HG03045 (cell line): ENCODE results near the gene WDR7.

ENCODE experiments used
- ATAC-seq: cut with Tn5 transposase; IDR thresholded peaks from one replicate; pipeline ENCODE4 v1.9.1; 2021; ENCODE audit warnings: mild to moderate bottlenecking, moderate library complexity; ENCODE audit not compliant: unreplicated experiment

The WDR7 gene

DNA sequence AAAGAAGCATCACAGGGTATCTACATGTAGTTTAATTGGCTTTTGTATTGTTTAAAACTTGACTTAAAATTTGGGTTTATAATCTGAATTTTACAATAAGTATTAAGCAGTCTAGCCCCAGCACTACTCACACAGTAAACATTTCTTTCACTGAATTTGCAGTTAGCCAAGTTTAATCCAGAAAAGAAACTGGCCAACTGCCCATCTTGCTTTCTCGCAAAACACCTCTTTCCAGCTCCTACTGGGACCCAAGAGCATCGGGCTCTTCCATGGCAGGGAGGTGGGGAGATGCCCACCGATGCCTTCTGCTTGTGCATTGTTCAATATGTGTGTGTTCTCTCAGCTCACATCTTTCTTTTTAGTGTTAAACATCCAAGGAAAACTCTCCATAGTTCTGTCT, 283.0 kb downstream of the WDR7 start:
- no peak for ATAC-seq

DNA sequence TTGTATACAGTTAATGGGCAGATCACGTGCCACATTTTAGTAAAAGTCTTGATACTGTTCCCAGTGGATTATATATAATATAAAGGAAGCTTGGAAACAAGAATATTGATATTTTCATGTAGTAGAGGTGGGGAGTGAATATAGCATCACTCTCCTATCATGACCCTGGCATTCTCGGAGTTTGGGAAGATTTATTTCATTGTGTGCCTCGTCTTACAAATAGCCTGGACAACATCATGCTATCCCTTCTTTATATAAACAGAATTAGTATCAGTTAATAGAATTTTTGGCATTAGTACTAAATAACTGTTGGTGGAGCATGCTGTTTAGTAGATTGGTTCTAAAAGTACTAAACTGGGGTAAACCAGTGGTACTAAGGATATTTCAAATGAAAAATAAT, 283.7 kb downstream of the WDR7 start:
- ATAC-seq = no peak

DNA sequence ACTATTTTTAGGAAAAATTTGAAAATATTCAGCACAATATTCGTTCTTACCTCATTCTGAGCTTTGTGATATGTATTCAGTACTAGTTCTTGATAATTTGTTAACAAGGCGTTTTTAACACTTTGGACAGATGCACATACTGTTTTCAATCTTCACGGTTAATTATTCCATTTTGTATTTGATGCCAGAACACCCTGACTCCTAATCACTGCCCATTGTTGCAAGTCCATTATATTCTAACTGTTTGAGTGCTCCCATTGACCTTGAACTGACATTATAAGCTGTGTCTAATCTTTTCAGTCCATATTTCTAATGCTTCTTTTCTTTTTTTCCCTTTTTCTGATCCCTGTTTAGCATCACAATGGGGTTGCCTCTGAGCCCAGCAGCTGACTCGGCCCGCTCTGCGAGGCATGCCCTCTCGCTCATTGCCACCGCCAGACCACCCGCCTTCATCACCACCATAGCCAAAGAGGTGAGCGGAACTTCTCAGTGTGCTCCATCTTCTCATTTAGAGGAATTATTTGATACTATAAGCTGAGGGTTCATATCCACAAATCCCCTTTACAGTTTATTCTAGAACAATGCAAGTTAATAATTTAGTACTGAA, 284.4 kb downstream of the WDR7 start:
- no peak for ATAC-seq

DNA sequence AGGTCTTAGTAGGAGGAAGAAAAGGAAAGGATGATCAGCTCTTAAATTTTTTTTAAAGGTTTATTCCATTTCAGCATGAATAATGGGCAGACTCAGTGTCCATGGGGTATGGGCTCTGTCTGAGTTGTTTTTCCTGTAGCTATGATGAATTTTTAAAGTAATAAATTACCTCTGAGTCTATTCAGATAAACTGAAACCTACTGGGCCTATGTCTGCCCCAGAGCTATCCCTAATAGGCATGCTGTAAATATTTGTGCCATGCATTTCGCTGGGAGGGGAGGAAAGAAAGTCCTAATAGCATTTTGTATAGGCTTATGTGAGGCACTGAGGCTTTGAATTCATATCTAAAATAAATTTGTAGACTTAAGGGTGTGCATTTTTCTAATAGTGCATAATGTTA, 285.3 kb downstream of the WDR7 start:
- ATAC-seq = no peak

DNA sequence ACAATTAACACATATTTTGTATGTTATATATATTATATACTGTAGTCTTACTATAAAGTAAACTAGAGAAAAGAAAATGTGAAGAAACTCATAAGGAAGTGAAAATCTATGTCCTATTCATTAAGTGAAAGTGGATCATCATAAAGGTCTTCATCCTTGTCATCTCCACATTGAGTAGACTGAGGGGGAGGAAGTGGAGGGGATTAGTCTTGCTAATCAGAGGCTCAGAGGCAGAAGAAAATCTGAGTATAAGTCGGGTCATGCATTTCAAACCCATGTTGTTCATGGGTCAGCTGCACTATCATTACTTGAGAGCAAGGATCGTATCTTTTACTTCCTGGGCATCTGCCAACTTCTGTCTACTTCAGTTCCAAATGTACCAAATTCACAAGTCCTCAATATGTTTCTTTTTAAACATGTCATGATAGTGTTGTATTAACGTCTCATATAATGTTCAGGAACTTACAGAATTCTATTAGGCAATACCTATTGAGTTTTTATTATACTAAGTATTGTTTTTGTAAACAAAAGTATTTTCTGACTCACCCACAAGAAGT, 286.8 kb downstream of the WDR7 start:
- ATAC-seq = no peak

DNA sequence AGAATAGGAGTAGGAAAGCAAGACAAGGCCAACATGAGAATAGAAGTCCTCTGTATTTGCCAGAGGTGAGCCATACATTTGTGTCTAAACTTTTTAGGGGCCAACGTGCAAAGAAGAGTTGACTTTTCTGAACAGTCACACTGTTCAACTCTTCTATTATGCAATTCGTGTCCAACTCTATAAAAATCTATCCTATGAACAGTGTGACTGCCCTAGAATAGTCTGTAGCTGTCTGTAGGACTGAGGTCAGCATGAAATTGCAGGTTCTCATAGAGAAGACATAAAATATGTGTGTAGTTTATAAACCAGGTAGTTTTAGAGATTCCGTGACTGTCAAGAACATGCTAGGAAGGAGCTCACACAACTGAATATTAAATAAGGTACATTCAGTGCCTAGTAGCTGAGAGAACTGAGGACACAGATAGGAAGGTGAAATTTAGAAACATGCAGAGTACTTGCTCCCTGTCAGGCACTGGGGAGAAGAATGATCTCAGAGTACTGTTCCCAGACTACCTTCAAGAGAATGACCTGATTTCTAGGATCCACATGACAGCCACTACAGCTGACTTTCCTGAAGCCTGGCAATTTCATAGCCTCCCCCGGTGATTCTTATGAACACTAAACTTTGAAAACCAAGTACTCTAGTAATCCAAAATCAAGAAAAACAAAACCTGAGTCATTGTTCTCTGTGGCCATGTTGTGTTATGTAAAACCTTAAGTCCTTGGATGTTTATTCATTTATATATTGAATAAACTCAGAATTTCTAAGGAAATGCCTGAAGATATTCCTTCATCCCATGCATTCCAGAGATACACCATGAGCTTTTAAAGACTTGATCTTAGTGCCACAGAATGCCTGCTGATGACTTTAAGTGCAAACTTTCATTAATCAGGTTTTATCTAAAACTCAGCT, 294.3 kb downstream of the WDR7 start:
- no peak for ATAC-seq

DNA sequence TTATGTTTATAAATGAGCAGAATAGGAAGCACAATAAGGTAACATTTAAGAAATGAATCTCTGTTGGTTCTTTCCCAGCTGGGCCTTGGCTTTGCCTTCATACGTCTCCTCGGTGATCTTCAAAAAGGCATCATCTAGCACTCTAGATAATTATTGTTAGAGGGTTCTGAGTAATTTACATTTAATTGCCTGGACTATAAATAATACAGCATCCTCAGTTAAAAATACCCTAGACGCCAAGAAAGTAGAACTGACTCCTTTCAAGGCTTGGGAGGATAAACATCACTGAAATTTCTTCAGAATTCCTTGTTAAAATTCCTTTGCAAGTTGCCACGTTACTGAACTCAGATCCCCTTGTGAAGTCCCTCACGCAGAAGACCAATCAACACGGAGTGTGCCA, 296.1 kb downstream of the WDR7 start:
- ATAC-seq = no peak

DNA sequence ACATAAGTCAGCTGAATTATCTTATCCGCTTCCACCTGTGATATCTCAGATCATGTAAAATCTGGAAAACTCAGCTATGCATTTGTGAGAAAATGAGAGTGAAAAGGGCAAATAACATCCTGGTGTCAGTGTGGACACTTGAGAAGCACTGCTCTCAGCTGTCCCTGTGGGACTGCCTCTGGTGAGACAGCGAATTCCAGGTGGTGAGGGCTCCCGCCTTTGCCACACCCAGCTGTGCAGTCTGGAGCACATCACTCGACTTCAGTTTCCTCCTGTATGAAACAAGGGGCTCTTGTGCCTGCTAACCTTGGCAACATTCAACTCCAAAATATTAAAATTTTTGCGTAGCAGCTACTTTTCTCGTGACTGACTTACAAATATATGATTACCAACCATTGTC, 300.9 kb downstream of the WDR7 start:
- ATAC-seq = no peak

DNA sequence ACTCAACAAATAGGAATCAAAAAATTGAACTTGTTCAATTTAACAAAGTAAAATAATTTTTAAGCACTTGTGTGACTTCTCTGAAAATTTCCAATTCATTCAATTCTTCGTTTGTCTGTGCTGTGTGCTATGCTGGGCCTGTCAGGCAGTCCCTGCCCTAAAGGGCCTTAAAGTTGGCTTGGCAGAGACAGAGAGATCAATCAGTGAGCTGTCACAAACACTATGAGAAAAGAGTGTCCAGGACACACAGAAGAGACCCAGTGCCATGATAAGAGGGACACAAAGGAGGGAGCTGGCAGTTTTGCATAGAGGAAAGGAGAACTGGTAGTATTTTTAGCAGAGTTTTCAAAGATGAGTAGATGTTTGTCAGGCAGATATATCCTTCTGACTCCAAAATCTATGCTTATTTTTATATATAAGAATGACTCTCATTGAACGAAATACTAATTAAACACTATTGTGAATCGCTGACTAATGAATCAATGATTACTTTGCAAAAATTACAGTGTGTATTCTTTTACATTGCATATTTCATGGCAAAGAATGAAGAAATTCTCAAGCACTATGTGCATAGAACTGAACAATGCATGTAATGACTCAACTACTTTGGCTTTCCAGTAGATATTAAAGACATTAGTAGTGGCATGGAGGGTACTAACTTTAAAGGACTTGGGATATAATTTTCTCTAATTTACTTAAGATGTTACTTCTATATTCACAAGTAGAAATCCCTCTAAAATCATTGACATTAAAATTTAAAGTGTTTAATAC, 302.5 kb downstream of the WDR7 start:
- ATAC-seq = no peak

DNA sequence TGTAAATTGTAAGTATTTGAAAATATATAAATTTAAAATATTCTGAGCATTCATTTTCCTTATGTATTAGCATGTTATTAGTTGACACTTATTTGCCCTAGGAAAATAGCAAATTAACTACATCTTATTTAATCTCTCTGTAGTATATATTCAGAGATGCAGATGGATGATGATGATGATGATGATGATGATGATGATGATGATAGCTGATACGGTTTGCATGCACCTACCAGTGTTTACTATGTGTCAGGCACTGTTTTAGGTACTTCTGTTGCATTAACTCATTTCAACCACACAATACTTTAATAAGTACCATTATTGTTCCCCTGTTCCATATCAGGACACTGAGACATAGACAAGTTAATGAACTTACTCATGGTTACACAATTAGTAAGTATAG, 304.3 kb downstream of the WDR7 start:
- ATAC-seq = no peak

DNA sequence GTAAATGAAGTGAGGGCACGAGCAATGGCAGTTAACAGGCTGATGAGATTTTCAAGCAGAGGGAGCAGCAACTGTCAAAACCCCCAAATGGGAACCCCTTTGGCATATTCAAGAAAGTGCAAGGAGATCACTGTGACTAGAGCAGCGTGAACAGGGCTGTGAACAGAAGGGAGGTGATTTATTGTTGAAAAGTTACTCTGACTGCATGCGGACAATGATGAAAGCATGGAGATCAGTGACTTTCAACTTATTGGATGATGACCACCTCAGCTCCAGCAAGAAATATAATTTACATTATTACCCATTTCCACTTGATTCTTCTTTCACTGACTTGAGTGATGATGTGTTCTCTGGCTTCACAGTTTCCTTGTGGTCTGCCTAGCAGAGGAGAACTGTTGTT, 308.0 kb downstream of the WDR7 start:
- no peak for ATAC-seq

DNA sequence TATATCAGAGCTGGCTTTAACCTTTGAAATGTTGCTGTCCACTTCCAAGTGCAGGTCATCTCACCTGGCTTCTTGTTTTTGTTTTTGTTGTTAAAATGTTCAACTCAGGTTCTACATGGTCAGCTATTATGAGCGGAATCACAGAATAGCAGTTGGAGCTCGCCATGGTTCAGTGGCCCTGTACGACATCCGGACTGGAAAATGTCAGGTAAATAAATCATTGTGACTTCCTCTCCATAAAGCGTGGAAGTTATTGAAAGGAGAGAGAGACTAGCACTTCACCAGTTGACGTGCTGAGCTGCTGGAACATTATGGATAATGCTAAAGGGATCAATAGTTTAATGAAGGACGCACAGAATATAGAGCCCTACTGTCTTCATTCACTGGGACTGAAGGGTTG, 311.2 kb downstream of the WDR7 start:
- ATAC-seq = no peak

DNA sequence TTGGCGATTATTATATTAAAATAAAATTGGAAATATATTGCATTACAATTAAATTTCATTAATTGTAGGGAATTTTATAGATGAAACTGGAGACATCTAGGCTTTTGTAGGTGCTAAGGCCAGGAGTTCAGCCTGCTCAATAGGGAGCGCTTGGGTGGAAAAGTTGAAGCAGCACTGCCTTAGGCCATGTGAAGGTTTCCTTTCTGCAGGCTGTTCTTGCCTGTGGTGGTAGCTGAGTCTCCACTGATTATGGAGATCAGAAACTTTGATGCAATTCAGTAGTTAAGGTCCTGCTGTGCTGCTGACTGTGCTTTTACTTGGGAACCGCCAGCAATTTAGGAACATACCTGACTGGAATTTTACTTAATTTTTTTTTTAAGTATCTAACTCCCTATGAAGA, 315.9 kb downstream of the WDR7 start:
- no peak for ATAC-seq

DNA sequence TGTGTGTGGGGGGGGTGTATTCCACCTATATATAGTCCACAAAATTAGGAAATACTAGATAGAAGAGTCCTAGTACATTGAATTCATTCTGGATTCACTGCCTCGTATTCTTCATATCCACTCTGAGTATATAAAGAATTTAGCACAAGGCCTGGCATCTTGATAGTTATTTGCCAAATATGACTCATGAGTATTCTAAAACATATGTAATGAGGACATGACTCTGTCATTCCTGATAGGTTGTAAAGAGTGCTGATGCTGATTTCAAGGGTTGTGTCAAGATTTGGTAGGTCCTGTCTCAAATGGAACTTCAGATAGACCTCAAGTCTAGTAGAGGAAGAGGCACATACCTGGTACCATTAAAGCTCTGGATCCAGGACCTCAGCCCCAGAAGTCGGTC, 322.3 kb downstream of the WDR7 start:
- ATAC-seq = no peak

DNA sequence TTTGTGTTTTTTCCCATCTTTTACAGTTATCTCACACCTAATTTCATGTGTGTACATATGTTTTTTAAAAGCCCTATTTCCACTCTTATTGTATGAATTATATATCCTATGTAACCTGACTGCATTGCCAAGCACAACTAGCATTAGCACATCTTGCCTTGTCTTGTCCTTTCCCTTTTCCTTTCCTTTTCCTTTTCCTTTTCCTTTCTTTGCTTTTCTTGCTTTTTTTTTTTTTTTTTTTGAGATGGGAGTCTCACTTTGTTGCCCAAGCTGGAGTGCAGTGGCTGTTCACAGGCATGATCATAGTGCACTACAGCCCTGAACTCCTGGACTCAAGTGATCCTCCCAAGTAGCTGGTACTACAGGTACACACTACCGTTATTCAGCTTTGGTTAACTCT, 323.0 kb downstream of the WDR7 start:
- ATAC-seq = no peak

DNA sequence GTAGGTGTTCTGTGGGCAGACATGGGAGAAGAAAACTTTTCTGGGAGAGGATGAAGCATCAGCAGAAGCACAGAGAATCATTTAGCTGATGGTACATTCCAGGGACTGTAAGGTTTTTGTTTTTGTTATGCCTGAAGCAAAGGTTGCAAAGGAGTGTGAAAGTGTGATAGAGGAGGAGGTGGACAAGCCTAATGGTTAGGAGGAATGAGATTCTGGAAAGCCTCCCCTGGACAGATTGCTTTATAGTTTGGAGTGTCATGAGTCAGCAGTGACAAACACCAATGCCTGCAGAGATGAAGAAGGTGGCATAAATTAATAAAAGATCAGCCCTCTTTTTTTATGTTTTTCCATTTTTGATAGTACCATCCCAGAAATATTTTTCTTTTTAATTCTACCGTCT, 324.1 kb downstream of the WDR7 start:
- ATAC-seq = no peak

DNA sequence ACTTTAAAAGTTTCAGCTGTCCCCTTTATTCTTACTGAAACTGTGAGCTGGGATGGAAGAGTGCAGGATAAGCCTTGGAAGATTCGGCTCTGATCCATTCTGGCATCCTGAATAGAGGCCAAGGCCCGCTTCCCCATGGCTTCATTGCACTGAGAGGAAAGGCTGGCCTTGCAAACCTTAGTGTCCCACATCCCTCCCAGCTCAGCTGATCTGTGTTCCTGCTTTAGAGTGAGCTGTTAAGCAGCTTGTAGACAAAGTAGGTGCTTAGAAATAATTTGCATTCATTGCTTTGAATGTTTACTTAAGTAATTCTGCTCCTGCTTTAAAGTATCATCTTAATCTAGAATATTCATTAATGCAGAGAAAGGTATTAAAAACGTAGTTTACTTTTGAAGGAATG, 326.1 kb downstream of the WDR7 start:
- ATAC-seq = no peak

DNA sequence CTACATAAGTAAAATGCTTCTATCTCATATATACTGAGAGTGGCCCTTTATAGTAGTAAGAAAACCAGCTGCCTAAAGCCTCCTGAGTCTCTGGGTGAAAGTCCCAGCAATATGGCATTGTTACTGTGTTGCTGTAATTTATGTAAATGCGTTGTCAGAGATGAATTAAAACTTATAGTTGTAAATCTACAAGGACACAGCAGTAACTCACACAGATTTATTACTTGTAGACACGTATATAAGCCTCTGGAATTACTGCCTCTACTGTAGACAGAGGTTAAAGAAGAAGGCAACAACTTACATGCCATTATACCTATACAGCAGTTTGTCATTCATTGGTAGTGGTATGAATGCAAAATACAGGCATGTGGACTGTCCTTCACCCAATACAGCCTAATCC, 326.6 kb downstream of the WDR7 start:
- ATAC-seq = no peak

DNA sequence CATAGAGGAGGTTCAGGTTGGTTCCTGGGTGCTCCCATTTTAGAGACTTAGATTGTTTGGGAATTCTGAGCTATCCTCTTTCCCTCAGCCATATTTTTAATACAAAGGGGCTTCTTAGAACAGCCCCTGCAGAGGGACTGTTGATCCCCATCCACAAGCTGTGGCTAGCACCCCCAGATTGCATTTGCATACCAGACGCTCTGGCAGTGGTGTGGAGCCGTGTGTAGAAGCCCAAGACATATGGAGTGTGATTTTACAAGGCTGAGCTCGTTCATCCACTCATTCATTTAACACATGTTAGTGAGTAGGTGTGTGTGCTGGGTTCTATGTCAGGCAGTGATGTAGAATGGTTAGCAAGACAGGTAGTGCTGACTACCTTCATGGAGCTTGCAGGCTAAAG, 329.0 kb downstream of the WDR7 start:
- ATAC-seq = no peak

DNA sequence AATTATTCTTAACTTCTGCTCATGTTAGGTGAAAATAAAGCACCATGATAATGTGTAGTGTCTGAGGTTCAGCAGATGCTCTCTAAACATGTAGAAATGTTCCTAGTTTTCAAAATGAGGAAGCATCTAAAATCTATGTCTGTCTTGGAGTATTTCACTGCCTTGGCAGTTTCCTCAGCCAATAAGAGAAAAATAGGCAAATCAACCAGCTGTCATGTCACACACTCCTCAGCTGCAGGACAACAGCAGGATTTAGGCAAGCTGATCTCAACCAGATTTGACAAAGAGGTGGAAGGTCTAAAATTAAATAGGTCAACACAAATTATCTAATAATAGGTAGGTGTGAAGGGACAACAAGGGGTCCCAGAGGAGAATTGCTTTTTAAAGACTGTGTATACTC, 331.6 kb downstream of the WDR7 start:
- no peak for ATAC-seq

DNA sequence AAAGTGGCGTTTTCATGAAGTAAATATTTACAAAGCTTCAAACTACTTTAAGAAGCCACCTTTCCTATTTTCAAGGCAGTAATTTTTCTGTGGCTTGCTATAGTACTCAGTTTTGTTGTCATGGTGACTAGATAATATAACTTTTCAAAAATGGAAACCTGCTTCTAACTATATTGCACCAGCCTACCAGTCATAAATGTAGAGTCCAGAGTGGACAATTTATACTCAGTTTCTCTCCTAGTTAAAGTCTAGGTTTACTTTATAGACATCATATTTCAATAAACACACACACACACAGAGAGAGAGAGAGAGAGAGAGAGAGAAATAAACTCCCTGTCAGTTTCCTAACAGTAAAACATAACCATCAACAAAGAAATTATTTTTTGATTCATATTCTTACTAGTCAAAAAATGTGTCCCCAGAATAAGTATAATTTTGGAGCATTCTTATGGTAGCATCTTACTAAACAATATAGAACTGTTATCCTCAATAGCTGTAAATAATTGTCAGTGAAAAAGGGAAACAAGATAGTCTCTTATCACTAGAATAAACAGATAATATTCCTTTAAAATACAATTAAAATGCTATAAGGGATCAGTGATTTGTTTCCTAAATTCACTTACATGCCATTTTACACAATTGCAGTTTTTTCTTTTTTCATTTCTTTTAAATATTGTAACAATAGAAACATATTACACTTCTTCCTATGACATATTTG, 332.3 kb downstream of the WDR7 start:
- no peak for ATAC-seq
